Measurements from ENCODE around the gene HIPK4.

Gene HIPK4

DNA sequence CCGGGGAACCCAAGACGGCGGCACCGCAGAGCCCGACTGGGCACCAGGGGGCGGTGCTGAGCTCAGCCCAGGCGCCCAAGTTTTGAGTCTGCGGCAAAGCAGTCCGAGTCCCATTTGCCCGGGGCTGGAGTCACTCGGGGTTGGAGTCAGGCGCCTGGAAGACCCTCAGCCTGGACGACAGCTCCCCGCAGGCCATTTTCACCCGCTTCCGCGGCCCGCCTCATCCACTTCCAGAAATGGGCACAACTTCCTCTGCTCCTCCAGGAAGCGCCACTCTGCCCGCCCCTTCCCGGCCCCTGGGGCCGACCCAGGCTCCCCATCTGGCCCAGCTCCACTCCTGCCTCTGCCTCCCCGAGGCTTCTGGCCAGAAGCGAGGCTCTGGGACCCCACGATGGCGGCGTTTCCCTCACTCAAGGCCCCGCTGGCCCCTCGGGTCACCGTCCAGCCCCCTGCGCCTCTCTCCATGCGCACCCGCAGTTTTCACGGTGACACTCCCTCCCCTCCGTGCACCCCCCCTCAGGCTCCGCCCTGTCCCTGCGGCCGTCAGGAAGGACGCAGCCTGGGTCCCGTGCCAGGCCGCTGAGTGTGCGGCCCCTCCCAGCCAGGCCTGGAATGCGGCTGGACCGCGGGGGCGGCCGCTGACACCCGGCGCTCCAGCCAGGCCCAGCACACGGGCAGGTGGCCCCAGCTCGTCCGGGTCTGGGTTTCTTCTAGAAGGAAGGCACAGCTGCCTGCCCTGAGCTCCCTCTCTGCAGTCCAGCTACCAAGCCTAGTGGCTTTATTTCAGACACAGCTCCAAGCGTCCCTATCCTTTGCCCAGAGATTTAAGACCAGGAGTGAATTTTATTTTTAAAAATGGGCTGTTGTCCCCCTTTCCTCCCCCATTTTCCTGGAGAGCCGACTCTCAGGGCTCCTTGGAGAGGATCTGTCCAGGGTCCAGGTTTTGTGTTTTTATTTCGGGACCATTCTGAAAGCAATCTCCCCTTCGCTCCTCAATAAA, 31.1 kb upstream of the HIPK4 start:
- peak; percentile 68 for DNase-seq (ENCODE audit: low read depth)
- TF ChIP-seq, protein P1, sequence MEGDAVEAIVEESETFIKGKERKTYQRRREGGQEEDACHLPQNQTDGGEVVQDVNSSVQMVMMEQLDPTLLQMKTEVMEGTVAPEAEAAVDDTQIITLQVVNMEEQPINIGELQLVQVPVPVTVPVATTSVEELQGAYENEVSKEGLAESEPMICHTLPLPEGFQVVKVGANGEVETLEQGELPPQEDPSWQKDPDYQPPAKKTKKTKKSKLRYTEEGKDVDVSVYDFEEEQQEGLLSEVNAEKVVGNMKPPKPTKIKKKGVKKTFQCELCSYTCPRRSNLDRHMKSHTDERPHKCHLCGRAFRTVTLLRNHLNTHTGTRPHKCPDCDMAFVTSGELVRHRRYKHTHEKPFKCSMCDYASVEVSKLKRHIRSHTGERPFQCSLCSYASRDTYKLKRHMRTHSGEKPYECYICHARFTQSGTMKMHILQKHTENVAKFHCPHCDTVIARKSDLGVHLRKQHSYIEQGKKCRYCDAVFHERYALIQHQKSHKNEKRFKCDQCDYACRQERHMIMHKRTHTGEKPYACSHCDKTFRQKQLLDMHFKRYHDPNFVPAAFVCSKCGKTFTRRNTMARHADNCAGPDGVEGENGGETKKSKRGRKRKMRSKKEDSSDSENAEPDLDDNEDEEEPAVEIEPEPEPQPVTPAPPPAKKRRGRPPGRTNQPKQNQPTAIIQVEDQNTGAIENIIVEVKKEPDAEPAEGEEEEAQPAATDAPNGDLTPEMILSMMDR (conservative IDR thresholded peaks at IDR 0.05; ENCODE audit: low read depth, low read length): peak; percentile 97
- peak overlapping the region; percentile 65 for H3K4me3 ChIP-seq (ENCODE audit: low read length)

- H3K4me3 ChIP-seq (ENCODE audit: low read length): peak overlapping the region; percentile 65
- DNase-seq (ENCODE audit: low read depth): no peak
- TF ChIP-seq, protein P1 (conservative IDR thresholded peaks at IDR 0.05; ENCODE audit: low read depth, low read length): no peak
Observed at GRCh38 chr19:40420451-40420765, 30.4 kb upstream of the HIPK4 start.

GRCh38 chr19:40419780-40420179, 29.8 kb upstream of the HIPK4 start:
- no peak for DNase-seq (ENCODE audit: low read depth)
- TF ChIP-seq, protein P1 (conservative IDR thresholded peaks at IDR 0.05; ENCODE audit: low read depth, low read length): no peak
- no peak overlapping the region for H3K4me3 ChIP-seq (ENCODE audit: low read length)

DNA sequence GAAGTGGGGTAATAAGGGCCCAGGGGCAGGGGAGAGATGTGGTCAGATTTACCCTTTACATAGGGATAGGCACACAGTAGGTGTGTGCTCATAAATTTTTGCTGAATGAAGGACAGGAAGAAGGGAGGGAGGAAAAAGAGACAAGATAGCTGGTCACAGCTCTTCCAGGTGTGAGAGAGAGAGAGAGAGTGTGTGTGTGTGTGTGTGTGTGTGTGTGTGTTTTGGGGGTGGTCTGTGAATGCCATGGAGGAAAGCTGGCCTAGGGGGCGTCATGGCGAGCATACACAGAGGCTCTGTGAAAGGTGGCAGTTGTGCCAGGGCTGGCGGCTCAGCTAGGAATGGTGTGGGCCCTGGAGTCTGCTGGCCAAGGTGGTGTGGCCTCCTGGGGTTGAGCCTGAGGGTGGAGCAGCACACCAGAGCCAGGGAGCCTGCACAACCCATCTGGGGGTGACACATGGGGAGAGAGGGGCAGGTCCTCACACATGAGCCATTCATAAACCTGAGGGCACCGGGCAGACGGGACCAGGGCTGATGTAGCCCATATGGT, 29.2 kb upstream of the HIPK4 start:
- no peak overlapping the region for H3K4me3 ChIP-seq (ENCODE audit: low read length)
- TF ChIP-seq, protein P1 (conservative IDR thresholded peaks at IDR 0.05; ENCODE audit: low read depth, low read length): no peak
- no peak for DNase-seq (ENCODE audit: low read depth)

- TF ChIP-seq, protein P1 (conservative IDR thresholded peaks at IDR 0.05; ENCODE audit: low read depth, low read length): no peak
- no peak overlapping the region for H3K4me3 ChIP-seq (ENCODE audit: low read length)
- DNase-seq (ENCODE audit: low read depth): no peak
Observed at GRCh38 chr19:40418040-40418439, 28.1 kb upstream of the HIPK4 start.

DNA sequence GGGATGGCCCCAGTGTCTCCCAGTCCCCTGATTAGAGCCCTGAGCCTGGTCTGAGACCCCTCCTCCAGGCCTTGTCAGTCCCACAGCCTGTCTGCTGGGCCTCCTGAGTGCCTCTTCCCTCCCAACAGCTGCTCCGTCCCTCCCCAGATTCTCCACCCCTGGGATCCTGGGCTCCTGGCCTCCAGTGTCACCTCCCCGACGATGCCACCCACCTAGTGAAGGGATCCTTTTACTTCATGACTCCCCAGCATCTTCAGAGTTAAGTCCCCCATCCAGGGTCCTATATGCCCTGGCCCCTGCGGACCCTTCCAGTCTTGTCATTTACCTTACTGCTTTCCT, 27.6 kb upstream of the HIPK4 start:
- TF ChIP-seq, protein P1 (conservative IDR thresholded peaks at IDR 0.05; ENCODE audit: low read depth, low read length): no peak
- no peak overlapping the region for H3K4me3 ChIP-seq (ENCODE audit: low read length)
- no peak for DNase-seq (ENCODE audit: low read depth)

All from retinal pigment epithelial cell (primary cell).